ENCODE data around the gene MTFR1L. TPM values are rescaled to one million over a fixed set of nuclear protein-coding genes. Genes with fewer than 3 reads are reported as not detected.

Gene MTFR1L
- total and polyA plus RNA-seq, 2 donors from 2014 or later = 66.6 to 108 TPM

DNA sequence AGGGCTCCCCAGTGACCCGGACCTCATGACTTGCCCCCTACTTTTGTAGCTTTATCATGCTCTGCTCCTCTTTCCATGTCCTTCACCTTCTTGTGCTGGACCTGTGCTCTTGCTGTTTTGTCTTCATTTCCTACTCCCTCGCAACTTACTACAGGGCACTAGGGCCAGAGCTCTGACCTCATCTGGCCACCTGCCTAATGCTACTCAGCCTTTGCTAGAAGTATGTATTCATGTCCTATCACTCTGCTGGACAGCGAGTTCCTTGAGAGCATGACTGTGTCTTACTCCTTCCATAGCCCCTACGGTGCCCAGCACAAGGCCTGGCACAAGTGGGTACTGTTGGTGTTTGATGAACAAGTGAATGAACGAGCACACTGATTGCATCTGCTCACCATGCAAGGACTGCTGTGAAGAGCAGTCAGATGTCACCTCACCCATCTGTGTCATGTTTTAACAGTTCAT lies 1.9 kb downstream of the MTFR1L start:
- peak overlapping the region in 1 of 3 donors; percentile 72 for H3K9ac ChIP-seq (ENCODE audit: low read length in 3 of 3)

DNA sequence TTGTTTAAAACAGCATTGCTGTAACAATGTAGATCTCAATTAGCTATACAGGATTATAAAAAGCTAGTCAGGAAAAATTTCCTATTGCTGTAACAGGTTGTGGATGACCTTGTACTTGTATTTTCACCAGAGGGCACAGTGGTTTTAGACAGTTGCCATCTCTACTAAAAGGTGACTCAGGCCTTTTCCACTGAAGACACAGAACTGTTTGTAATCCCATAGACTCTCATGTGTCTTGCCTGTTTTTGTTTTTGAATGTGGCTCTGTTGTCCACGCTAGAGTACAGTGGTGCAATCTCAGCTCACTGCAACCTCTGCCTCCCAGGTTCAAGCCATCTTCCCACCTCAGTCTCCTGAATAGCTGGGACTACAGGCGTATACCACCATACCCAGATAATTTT lies 5.9 kb downstream of the MTFR1L start:
- H3K27me3 ChIP-seq (ENCODE audit: control insufficient read depth, insufficient read depth, low read length) = no peaks in the 10 kb centered on the region
- no peak overlapping the region for H3K4me3 ChIP-seq (ENCODE audit: low read length in 3 of 3)
- intact Hi-C loops (cut with DNase I) = no loop called here
- DNase-seq = no peak
- no peak overlapping the region for H3K27ac ChIP-seq (ENCODE audit: low read depth in 2 of 2, low read length in 2 of 2)
- H3K36me3 ChIP-seq (ENCODE audit: control insufficient read depth in 2 of 3, insufficient read depth in 3 of 3, low read length in 3 of 3) = peaks cover 7 to 52% (median 27%) of the 10 kb centered on the region in 3 donors
- no peaks in the 10 kb centered on the region for H3K9me3 ChIP-seq (ENCODE audit: control insufficient read depth in 2 of 3, insufficient read depth in 1 of 3, low read length in 3 of 3)
- FAIRE-seq = no peak
- H3K4me1 ChIP-seq (ENCODE audit: control insufficient read depth in 2 of 3, insufficient read depth in 2 of 3, low read depth in 1 of 3, low read length in 3 of 3) = peaks cover 0 to 16% (median 15%) of the 10 kb centered on the region in 3 donors
- TF ChIP-seq, protein P1, sequence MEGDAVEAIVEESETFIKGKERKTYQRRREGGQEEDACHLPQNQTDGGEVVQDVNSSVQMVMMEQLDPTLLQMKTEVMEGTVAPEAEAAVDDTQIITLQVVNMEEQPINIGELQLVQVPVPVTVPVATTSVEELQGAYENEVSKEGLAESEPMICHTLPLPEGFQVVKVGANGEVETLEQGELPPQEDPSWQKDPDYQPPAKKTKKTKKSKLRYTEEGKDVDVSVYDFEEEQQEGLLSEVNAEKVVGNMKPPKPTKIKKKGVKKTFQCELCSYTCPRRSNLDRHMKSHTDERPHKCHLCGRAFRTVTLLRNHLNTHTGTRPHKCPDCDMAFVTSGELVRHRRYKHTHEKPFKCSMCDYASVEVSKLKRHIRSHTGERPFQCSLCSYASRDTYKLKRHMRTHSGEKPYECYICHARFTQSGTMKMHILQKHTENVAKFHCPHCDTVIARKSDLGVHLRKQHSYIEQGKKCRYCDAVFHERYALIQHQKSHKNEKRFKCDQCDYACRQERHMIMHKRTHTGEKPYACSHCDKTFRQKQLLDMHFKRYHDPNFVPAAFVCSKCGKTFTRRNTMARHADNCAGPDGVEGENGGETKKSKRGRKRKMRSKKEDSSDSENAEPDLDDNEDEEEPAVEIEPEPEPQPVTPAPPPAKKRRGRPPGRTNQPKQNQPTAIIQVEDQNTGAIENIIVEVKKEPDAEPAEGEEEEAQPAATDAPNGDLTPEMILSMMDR (IDR thresholded peaks at IDR 0.05; ENCODE audit: borderline replicate concordance, extremely low read depth, insufficient read depth) = no peak
- H3K9ac ChIP-seq (ENCODE audit: low read length in 3 of 3) = no peak overlapping the region

More for the DNA sequence above, 1.9 kb downstream of the MTFR1L start:
- Histone ChIP-seq H3K27ac (ENCODE audit: low read depth in 2 of 2, low read length in 2 of 2) (no peak overlapping the region), H3K36me3 (ENCODE audit: control insufficient read depth in 2 of 3, insufficient read depth in 3 of 3, low read length in 3 of 3) (peaks cover 0 to 14% (median 5%) of the 10 kb centered on the region in 3 donors), H3K9me3 (ENCODE audit: control insufficient read depth in 2 of 3, insufficient read depth in 1 of 3, low read length in 3 of 3) (no peaks in the 10 kb centered on the region), H3K27me3 (ENCODE audit: control insufficient read depth, insufficient read depth, low read length) (no peaks in the 10 kb centered on the region), H3K4me3 (ENCODE audit: low read length in 3 of 3) (peak overlapping the region in 2 of 3 donors; percentile 65 to 84), H3K4me1 (ENCODE audit: control insufficient read depth in 2 of 3, insufficient read depth in 2 of 3, low read depth in 1 of 3, low read length in 3 of 3) (peaks cover 4 to 34% (median 22%) of the 10 kb centered on the region in 3 donors)
- DNase-seq (peak in 1 of 5 donors; percentile 61), FAIRE-seq (no peak)
- TF ChIP-seq, protein P1 (IDR thresholded peaks at IDR 0.05; ENCODE audit: borderline replicate concordance, extremely low read depth, insufficient read depth) = no peak
- intact Hi-C loops (cut with DNase I) = no loop called here

DNA sequence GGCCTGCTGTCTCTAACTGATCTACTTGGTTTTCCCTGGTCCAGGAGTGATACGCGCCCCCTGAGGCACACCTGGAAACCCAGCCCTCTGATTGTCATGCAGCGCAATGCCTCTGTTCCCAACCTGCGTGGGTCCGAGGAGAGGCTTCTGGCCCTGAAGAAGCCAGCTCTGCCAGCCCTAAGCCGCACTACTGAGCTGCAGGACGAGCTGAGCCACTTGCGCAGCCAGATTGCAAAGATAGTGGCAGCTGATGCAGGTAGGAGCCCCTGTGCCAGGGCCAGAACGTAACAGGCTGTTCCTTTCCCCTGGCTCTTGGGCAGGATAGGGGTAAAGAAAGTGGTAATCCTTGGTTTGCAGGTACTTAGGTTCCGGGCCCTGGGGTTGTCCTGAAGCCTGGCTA lies 6.8 kb downstream of the MTFR1L start:
- intact Hi-C loops (cut with DNase I) = no loop called here
- TF ChIP-seq, protein P1 (IDR thresholded peaks at IDR 0.05; ENCODE audit: borderline replicate concordance, extremely low read depth, insufficient read depth) = no peak
- H3K9me3 ChIP-seq (ENCODE audit: control insufficient read depth in 2 of 3, insufficient read depth in 1 of 3, low read length in 3 of 3) = no peaks in the 10 kb centered on the region
- DNase-seq (peak in 1 of 5 donors; percentile 45), FAIRE-seq (no peak)
- H3K27ac ChIP-seq (ENCODE audit: low read depth in 2 of 2, low read length in 2 of 2) = no peak overlapping the region
- H3K9ac ChIP-seq (ENCODE audit: low read length in 3 of 3) = no peak overlapping the region
- H3K36me3 ChIP-seq (ENCODE audit: control insufficient read depth in 2 of 3, insufficient read depth in 3 of 3, low read length in 3 of 3) = peaks cover 7 to 61% (median 35%) of the 10 kb centered on the region in 3 donors
- no peak overlapping the region for H3K4me3 ChIP-seq (ENCODE audit: low read length in 3 of 3)
- H3K27me3 ChIP-seq (ENCODE audit: control insufficient read depth, insufficient read depth, low read length) = no peaks in the 10 kb centered on the region
- H3K4me1 ChIP-seq (ENCODE audit: control insufficient read depth in 2 of 3, insufficient read depth in 2 of 3, low read depth in 1 of 3, low read length in 3 of 3) = peaks cover 0 to 9% (median 7%) of the 10 kb centered on the region in 3 donors

DNA sequence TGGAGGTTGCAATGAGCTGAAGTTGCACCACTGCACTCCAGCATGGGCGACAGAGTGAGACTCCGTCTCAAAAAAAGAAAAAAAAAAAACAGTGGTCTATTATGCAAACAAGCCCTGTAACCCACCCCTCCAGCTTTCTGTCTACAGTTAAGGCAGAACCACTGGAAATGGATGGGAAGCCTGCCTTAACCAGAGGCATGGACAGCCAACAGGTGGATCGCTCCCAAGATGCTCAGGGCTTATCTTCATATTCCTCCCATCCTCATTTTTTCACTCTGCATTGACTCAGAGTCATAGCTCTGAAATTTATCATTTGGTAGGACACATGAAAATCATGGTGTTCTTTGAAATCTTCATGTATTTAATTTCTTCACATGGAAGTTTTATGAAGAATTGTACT lies 8.7 kb downstream of the MTFR1L start:
- H3K9ac ChIP-seq (ENCODE audit: low read length in 3 of 3) = no peak overlapping the region
- FAIRE-seq (no peak), DNase-seq (no peak)
- no peaks in the 10 kb centered on the region for H3K27me3 ChIP-seq (ENCODE audit: control insufficient read depth, insufficient read depth, low read length)
- peaks cover 0 to 5% (median 0%) of the 10 kb centered on the region in 3 donors for H3K4me1 ChIP-seq (ENCODE audit: control insufficient read depth in 2 of 3, insufficient read depth in 2 of 3, low read depth in 1 of 3, low read length in 3 of 3)
- intact Hi-C loops (cut with DNase I) = no loop called here
- no peaks in the 10 kb centered on the region for H3K9me3 ChIP-seq (ENCODE audit: control insufficient read depth in 2 of 3, insufficient read depth in 1 of 3, low read length in 3 of 3)
- H3K36me3 ChIP-seq (ENCODE audit: control insufficient read depth in 2 of 3, insufficient read depth in 3 of 3, low read length in 3 of 3) = peaks cover 11 to 80% (median 50%) of the 10 kb centered on the region in 3 donors
- TF ChIP-seq, protein P1 (IDR thresholded peaks at IDR 0.05; ENCODE audit: borderline replicate concordance, extremely low read depth, insufficient read depth) = no peak
- H3K4me3 ChIP-seq (ENCODE audit: low read length in 3 of 3) = no peak overlapping the region
- H3K27ac ChIP-seq (ENCODE audit: low read depth in 2 of 2, low read length in 2 of 2) = no peak overlapping the region

Measured in kidney (tissue), 14 donors.